Fibroblast of skin of back (primary cell): ENCODE results near the gene ACHE. TPM values are rescaled to one million over a fixed set of nuclear protein-coding genes. Genes with fewer than 3 reads are reported as not detected.
"Not testable (repeated sequence)": the region's sequence is repeated elsewhere in the genome, so short reads cannot be mapped to it uniquely, and the experiment has no call there.

Source experiments
- DNase-seq: peaks from one replicate; pipeline ENCODE4 v3.0.0-alpha.2; 2013
- polyA plus RNA-seq, 2 experiments: library from polyadenylated mRNA; unstranded; fragments of 120-200 nt; gene quantifications; one replicate each; pipeline ENCODE4 v1.2.1, GENCODE V29; 2013; ENCODE audit not compliant: insufficient read length in 2 of 2

The ACHE gene
- 0.67 TPM for polyA plus RNA-seq (2013, experiment 1 of 2; ENCODE audit: insufficient read length)
- polyA plus RNA-seq (2013, experiment 2 of 2; ENCODE audit: insufficient read length) = 0.75 TPM

GRCh38 chr7:100895701-100895955 is at the start of gene ACHE:
TSS of gene ACHE (minus strand) at chr7:100895888. CDS start at chr7:100894232, 1,656 bp downstream.
- no peak for DNase-seq

- DNase-seq = no peak
Observed at GRCh38 chr7:100944138-100944537, 48.5 kb upstream of the ACHE start.

GRCh38 chr7:100943693-100944092 is 48.0 kb upstream of the ACHE start:
- no peak for DNase-seq

- no peak for DNase-seq
Observed at GRCh38 chr7:100942045-100942774, 46.5 kb upstream of the ACHE start.

GRCh38 chr7:100936167-100936566 is 40.5 kb upstream of the ACHE start:
- DNase-seq = not testable (repeated sequence)

GRCh38 chr7:100935381-100935780 is 39.7 kb upstream of the ACHE start:
- not testable (repeated sequence) for DNase-seq

- DNase-seq = no peak
Observed at GRCh38 chr7:100933734-100934133, 38.0 kb upstream of the ACHE start.

- no peak for DNase-seq
Observed at GRCh38 chr7:100929808-100930174, 34.1 kb upstream of the ACHE start.

DNA sequence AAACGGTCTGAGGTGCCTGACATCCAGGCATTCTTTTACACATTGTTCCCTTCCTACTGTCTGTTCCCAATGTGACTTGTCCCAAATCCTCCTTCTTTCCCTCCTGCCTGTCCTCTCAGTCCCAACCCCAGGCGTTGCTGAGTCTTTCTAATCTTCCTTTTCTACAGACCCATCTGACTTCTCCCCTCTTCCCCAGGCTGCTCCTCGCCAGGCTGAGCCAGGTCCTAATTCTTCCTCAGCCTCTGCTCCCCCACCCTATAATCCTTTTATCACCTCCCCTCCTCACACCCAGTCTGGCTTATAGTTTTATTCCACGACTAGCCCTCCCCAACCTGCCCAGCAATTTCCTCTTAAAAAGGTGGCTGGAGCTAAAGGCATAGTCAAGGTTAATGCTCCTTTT is 27.9 kb upstream of the ACHE start:
- DNase-seq = not testable (repeated sequence)

DNA sequence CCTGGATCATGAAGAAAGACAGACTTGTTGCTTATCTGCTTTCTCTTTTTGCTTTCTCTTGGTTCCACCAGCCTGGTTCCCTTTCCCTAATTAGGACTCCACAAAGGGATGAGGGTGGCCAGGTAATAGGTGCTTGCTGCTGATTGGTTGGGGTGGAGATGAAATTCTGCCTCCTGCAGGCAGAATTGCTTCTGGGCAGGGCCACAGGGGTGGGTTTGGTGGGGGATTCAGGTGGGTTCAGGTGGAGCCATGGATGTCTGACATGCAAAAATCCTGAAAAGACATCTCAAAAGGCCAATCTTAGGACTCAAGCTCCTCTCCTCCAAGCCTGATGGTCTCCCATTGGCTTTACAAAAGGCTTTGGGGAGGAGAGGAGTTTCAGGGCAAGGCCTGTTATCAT is 25.4 kb upstream of the ACHE start:
- DNase-seq = no peak

DNA sequence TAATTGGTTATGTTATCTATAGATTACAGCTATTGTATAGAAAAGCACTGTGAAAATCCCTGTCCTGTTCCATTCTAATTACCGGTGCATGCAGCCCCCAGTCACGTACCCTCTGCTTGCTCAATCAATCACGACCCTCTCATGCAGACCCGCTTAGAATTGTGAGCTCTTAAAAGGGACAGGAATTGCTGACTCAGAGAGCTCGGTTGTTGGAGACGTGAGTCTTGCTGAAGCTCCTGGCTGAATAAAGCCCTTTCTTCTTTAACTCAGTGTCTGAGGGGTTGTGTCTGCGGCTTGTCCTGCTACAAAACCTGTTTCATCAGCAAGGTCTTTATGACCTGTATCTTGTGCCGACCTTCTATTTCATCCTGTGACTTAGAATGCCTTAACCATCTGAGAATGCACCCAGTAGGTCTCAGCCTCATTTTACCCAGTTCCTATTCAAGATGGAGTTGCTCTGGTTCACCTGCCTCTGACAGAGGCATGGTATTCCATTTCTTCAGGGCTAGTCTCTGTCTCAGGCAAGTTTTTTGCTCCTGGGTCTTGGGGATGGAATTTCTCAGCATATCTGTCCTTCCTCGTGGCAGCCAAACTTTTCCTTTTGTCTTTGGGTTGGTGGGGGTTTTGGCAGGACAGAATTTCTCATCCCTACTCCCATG is 24.2 kb upstream of the ACHE start:
- DNase-seq = not testable (repeated sequence)

DNA sequence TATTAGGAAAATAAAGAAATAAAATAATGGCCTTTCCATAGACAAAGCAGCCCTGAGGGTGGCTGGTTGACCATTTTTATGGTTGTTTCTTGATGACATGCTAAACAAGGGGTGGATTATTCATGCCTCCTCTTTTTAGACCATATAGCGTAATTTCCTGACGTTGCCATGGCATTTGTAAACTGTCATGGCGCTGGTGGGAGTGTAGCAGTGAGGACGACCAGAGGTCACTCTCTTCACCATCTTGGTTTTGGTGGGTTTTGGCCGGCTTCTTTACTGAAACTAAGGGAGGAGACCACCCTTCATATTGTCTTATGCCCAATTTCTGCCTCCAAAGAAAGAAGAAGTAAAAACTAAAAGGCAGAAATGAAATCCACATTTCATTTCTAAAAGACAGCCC is 23.6 kb upstream of the ACHE start:
- not testable (repeated sequence) for DNase-seq

GRCh38 chr7:100914879-100915447 is 19.3 kb upstream of the ACHE start:
- no peak for DNase-seq

DNA sequence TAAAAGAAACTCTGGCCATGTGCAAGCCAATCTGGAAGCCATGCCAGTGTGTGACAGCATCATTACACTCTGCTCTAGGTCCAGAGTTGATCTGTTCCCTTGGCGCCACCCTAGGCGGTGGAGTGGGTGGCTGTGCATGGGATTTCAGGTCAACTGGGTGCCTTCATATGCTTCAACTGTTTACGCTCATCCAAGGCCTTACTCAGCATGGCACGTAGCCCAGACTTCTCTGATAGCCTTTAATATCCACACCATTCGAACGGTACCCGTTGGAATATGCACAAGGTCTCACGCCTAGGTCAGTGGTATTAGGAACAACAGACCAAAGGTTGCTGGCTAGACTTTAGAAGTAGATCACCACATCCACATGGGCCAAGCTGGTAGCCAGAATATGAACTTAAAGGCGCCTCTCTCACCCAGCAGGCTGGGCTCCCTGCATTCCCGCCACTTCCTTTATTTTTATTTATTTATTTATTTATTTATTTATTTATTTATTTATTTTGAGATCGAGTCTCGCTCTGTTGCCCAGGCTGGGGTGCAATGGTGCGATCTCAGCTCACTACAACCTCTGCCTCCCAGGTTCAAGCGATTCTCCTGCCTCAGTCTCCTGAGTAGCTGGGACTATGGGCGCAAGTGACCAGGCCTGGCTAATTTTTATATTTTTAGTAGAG is 18.7 kb upstream of the ACHE start:
- no peak for DNase-seq

- no peak for DNase-seq
Observed at GRCh38 chr7:100911484-100911883, 15.8 kb upstream of the ACHE start.

DNA sequence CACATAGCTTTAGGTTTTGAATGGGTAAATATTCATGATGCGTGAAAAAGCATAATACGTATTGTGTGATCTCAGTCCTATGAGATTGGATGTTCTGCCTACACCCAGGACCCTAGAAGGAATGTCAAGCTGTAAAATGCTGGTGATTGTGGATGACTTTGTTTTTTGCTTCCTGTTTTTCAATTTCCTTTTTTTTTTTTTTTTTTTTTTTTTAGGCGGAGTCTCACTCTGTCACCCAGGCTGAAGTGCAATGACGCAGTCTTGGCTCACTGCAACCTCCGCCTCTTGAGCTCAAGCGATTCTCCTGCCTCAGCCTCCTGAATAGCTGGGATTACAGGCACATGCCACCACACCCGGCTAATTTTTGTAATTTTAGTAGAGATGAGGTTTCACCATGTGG is 14.8 kb upstream of the ACHE start:
- not testable (repeated sequence) for DNase-seq

- DNase-seq = no peak
Observed at GRCh38 chr7:100908512-100908911, 12.8 kb upstream of the ACHE start.

- DNase-seq = no peak
Observed at GRCh38 chr7:100902638-100903037, 7.0 kb upstream of the ACHE start.

DNA sequence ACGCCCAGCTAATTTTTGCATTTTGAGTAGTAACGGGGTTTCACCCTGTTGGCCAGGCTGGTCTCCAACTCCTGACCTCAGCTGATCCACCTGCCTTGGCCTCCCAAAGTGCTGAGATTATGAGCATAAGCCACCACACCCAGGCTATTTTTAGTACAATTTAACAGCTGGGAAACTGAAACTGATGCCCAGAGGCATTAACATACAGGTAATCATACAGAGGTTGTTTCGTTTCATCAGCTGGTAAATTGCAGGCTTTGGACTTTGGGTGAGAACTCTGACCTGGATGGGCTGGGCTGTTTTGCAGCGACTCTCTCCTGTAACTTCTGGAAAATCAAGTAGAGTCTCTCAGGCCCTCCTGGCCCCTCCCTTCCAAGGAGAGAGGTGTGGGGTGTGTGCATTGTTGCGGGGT is 6.2 kb upstream of the ACHE start:
- DNase-seq = no peak

GRCh38 chr7:100900978-100901377 is 5.3 kb upstream of the ACHE start:
- DNase-seq = no peak

DNA sequence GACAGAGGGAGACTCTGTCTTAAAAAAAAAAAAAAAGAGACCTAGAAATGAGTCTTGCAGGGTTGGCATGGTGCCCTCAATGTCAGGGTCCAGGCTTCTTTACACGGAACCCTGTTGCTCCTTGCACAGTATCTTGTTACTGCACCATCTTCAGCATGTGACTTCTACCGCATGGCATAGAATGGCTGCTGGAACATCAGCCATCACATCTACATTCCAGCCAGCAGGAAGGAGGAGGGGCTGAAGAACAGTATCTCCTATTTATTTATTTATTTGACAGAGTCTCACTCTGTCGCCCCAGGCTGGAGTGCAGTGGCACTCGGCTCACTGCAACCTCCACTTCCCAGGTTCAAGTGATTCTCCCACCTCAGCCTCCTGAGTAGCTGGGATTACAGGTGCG is 3.7 kb upstream of the ACHE start:
- no peak for DNase-seq

GRCh38 chr7:100897772-100898454 is 2.2 kb upstream of the ACHE start:
- DNase-seq = no peak
